SK-N-SH (cell line): ENCODE results near the gene PLA2G2F.

Source experiments
- CTCF ChIP-seq: fragments of 200-600 bp; sonication (generic); IDR thresholded peaks from 2 replicates; pipeline ENCODE4 v1.6.1; 2017; ENCODE audit warnings: antibody characterized with exemption, mild to moderate bottlenecking, moderate library complexity
- MAX ChIP-seq: IDR thresholded peaks from 2 replicates; pipeline ENCODE4 v1.4.0; 2012; ENCODE audit warnings: low read depth
- SIN3A ChIP-seq: IDR thresholded peaks from 2 replicates; pipeline ENCODE4 v1.6.1; 2012; ENCODE audit warnings: low read depth, mild to moderate bottlenecking, low read length, moderate library complexity, borderline replicate concordance

- TF ChIP-seq CTCF, result no peak
- no peak for TF ChIP-seq MAX
- no peak for TF ChIP-seq SIN3A
Observed at GRCh38 chr1:20160034-20160433, 20.9 kb downstream of the PLA2G2F start.
